HUES64 (cell line): Measurements from ENCODE around the gene TOR1AIP2.
"Not testable (repeated sequence)": the region's sequence is repeated elsewhere in the genome, so short reads cannot be mapped to it uniquely, and the experiment has no call there.

ENCODE experiments used
- H3K27ac ChIP-seq: 2 replicates; pipeline ENCODE4 v1.7.0; 2013; ENCODE audit warnings: low read depth, low read length, inconsistent platforms
- H3K27me3 ChIP-seq: 2 replicates; pipeline ENCODE4 v1.6.1; 2013; ENCODE audit warnings: mild to moderate bottlenecking, low read length; ENCODE audit not compliant: insufficient read depth
- H3K36me3 ChIP-seq: 2 replicates; pipeline ENCODE4 v1.6.1; 2013; ENCODE audit warnings: mild to moderate bottlenecking, low read length; ENCODE audit not compliant: insufficient read depth
- H3K4me1 ChIP-seq: 2 replicates; pipeline ENCODE4 v1.6.1; 2013; ENCODE audit warnings: mild to moderate bottlenecking, low read length, moderate library complexity; ENCODE audit not compliant: insufficient read depth
- H3K4me3 ChIP-seq: 2 replicates; pipeline ENCODE4 v1.5.1; 2013; ENCODE audit warnings: mild to moderate bottlenecking, low read length, moderate library complexity
- H3K9ac ChIP-seq: 2 replicates; pipeline ENCODE4 v1.6.1; 2013; ENCODE audit warnings: mild to moderate bottlenecking, low read depth, low read length
- H3K9me3 ChIP-seq: 2 replicates; pipeline ENCODE4 v1.6.1; 2013; ENCODE audit warnings: low read depth, low read length; ENCODE audit not compliant: insufficient read depth
- WGBS: fragments of 150-250, 120-280 bp; methylation state at CpG from one replicate; pipeline ENCODE4 v1.1.7; 2013; ENCODE audit warnings: missing lambda C conversion rate; 5-methylcytosine and 5-hydroxymethylcytosine counted together

TOR1AIP2 gene

DNA sequence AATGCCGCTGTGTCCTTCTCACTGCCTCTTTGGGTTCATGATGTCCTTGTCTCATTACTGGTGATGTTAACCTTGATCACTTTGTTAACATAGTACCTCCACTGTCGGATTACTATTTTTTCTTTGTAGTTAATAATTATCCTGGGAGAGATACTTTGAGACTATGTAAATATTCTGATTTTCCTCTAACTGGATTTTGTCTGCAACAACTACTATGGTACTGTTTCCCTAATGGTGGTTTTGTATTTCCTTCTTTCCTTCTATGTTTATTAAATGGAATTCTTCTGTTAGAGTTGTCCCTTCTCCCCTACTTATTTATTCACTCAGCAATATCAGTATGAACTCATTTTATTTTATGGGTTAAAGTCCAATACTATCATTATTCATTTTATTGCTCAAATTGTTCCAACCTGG lies 4.2 kb downstream of the TOR1AIP2 start:
- no peaks in the 10 kb centered on the region for H3K27me3 ChIP-seq
- peaks cover 52% of the 10 kb centered on the region for H3K36me3 ChIP-seq
- H3K27ac ChIP-seq: no peak overlapping the region
- 95% methylated on average over 1 of the region's 2 CpGs for WGBS
- no peak overlapping the region for H3K9ac ChIP-seq
- H3K4me3 ChIP-seq: no peak overlapping the region
- H3K9me3 ChIP-seq: no peaks in the 10 kb centered on the region
- no peaks in the 10 kb centered on the region; the same call in 1 of the 2 replicates for H3K4me1 ChIP-seq

DNA sequence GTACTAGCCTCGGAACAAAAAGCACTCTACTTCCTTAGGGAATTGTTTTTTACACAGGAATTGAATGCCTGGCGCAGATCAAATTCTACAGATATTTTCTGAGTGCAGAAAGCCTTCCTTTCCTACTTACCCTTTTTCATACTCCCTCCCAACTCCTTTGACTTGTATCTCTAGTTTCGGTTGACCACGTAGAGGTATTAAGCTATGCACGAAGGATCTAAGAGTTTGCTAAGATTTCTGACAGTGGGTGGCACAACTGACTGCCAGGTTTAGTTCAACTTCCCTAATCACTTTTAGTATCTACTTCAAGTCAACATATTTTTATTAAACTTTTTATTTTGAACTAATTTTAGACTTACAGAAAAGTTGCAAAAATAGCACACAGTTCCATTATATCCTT lies 5.0 kb downstream of the TOR1AIP2 start:
- no peak overlapping the region for H3K9ac ChIP-seq
- H3K27me3 ChIP-seq: no peaks in the 10 kb centered on the region
- no peak overlapping the region for H3K27ac ChIP-seq
- no peak overlapping the region for H3K4me3 ChIP-seq
- peaks cover 59% of the 10 kb centered on the region for H3K36me3 ChIP-seq
- no peaks in the 10 kb centered on the region for H3K9me3 ChIP-seq
- 96% methylated on average over 5 of the region's 5 CpGs for WGBS
- H3K4me1 ChIP-seq: peaks cover 4% of the 10 kb centered on the region; the same call in 1 of the 2 replicates

GRCh38 chr1:179871940-179872339 lies 5.7 kb downstream of the TOR1AIP2 start:
- Histone ChIP-seq H3K9me3 (no peaks in the 10 kb centered on the region), H3K4me1 (peaks cover 4% of the 10 kb centered on the region; the same call in 1 of the 2 replicates), H3K27me3 (no peaks in the 10 kb centered on the region), H3K9ac (no peak overlapping the region), H3K36me3 (peaks cover 65% of the 10 kb centered on the region), H3K27ac (no peak overlapping the region), H3K4me3 (no peak overlapping the region)
- 93% methylated on average over 1 of the region's 1 CpG for WGBS

GRCh38 chr1:179870870-179871269 lies 6.7 kb downstream of the TOR1AIP2 start:
- no peaks in the 10 kb centered on the region for H3K27me3 ChIP-seq
- H3K27ac ChIP-seq: no peak overlapping the region
- WGBS: 100% methylated on average over 1 of the region's 1 CpG
- peaks cover 4% of the 10 kb centered on the region; the same call in 1 of the 2 replicates for H3K4me1 ChIP-seq
- peaks cover 74% of the 10 kb centered on the region for H3K36me3 ChIP-seq
- H3K9me3 ChIP-seq: no peaks in the 10 kb centered on the region
- no peak overlapping the region for H3K9ac ChIP-seq
- H3K4me3 ChIP-seq: no peak overlapping the region

DNA sequence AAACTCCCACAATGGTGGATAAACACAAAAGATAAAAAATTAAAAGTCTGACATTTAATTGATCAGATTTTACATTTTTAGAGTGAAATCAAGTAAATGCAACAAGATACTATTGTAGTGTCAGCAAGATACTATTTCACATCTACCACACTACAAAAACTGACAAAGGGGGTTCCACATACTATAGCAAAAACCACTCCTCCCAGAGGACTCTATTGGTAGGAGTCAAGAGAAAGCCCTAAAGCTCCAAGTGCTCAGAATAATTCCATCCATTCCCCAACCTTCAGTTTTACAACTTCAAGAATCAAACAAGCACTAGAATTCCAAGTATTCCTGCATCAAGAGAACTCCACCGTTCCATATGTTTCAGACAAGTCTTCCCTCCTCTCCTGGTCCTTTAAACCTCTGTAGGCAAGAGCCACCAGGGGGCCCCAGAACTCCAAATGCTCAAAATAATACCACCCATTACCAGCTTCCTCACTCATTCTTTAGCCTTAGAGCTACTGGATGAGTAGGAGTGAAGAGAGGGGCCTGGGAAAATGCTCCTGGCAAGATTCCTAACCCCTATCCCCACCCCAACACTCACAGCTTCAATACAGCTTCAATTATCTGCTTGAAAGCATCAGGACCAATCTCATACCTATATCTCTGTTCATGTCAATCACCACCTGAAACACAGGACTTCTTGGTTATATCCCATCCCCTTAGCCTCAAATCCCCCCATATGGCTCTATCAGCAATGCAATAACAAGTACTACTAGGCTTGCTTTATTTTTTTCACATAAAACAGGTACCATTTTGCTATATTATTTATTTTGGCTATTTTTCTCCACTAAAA lies 9.9 kb downstream of the TOR1AIP2 start:
- no peak overlapping the region for H3K4me3 ChIP-seq
- 71% methylated on average over 1 of the region's 1 CpG for WGBS
- no peaks in the 10 kb centered on the region; the same call in 1 of the 2 replicates for H3K9me3 ChIP-seq
- H3K27me3 ChIP-seq: no peaks in the 10 kb centered on the region
- peaks cover 73% of the 10 kb centered on the region for H3K36me3 ChIP-seq
- H3K27ac ChIP-seq: no peak overlapping the region
- H3K9ac ChIP-seq: no peak overlapping the region
- H3K4me1 ChIP-seq: peaks cover 4% of the 10 kb centered on the region; the same call in 1 of the 2 replicates

GRCh38 chr1:179866616-179867015 lies 11.0 kb downstream of the TOR1AIP2 start:
- Histone ChIP-seq H3K9me3 (no peaks in the 10 kb centered on the region; the same call in 1 of the 2 replicates), H3K4me1 (peaks cover 4% of the 10 kb centered on the region; the same call in 1 of the 2 replicates), H3K36me3 (peaks cover 76% of the 10 kb centered on the region), H3K9ac (no peak overlapping the region), H3K4me3 (no peak overlapping the region), H3K27me3 (no peaks in the 10 kb centered on the region), H3K27ac (no peak overlapping the region)
- 98% methylated on average over 7 of the region's 7 CpGs for WGBS

DNA sequence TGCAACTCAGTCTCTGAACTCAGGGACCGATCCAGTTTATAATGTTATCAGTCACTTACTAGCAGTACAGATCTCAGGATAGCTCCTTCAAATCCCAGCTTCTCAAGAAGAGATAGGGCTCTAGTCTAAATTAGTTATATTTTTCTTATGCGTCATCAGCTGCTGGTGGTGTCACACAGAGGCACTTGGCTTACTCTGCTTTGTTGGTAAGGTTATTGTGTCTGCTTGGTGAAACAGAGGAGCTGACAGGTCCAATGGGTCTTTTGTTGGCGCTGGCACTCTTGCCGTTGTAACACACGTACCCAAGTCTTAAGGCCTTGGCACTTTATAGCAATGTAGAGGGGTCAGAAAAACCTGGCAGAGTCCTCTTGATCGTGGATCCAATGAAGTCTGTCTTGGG lies 12.2 kb downstream of the TOR1AIP2 start:
- Histone ChIP-seq H3K9me3 (no peaks in the 10 kb centered on the region; the same call in 1 of the 2 replicates), H3K36me3 (peaks cover 77% of the 10 kb centered on the region), H3K4me3 (no peak overlapping the region), H3K9ac (no peak overlapping the region), H3K27ac (no peak overlapping the region), H3K27me3 (no peaks in the 10 kb centered on the region), H3K4me1 (peaks cover 4% of the 10 kb centered on the region; the same call in 1 of the 2 replicates)
- WGBS: 94% methylated on average over 6 of the region's 6 CpGs

GRCh38 chr1:179860652-179861051 lies 17.0 kb downstream of the TOR1AIP2 start:
- Histone ChIP-seq H3K36me3 (peaks cover 57% of the 10 kb centered on the region), H3K9me3 (no peaks in the 10 kb centered on the region; the same call in 1 of the 2 replicates), H3K27ac (no peak overlapping the region), H3K4me1 (no peaks in the 10 kb centered on the region), H3K4me3 (no peak overlapping the region), H3K27me3 (no peaks in the 10 kb centered on the region), H3K9ac (no peak overlapping the region)
- WGBS: 96% methylated on average over 2 of the region's 3 CpGs

DNA sequence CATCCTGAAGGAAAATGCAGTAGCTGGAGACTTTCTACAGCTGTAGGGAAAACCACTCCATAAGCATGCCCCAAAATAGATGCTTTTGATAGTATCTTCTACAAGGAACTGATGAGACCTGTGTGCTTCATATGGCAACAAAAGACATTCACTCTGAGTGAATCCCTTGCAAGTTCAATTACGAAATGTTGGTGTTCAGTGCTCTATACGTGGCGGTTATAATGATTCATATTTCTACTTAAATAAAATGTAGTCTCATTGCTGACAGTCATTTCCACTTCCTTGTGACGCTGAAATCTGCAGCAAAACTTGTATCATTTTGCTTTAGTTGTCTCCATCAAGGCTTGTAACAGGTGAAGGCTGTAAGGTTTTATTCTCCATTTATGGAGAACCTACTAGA lies 20.6 kb downstream of the TOR1AIP2 start:
- H3K27ac ChIP-seq: no peak overlapping the region
- WGBS: 96% methylated on average over 3 of the region's 4 CpGs
- H3K36me3 ChIP-seq: peaks cover 36% of the 10 kb centered on the region
- H3K27me3 ChIP-seq: no peaks in the 10 kb centered on the region
- no peaks in the 10 kb centered on the region for H3K9me3 ChIP-seq
- H3K9ac ChIP-seq: no peak overlapping the region
- H3K4me3 ChIP-seq: no peak overlapping the region
- no peaks in the 10 kb centered on the region for H3K4me1 ChIP-seq

DNA sequence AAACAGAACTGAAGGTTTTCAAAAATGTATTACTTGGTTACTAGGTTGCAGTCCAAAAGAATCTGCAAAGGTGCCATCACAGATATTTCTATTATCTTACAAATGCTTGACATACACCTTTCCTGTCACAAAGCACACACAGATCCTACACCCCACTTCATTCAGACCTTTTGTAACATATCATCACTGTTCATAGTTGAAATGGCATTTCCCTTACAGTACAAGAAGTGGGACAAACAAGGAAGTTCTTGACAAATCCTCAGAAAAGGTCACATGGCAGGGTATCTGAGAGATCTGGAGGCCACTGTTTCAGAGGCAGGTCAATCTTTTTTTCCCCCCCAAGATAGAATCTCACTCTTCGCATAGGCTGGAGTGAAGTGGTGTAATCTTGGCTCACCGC lies 21.3 kb downstream of the TOR1AIP2 start:
- WGBS: 96% methylated on average over 2 of the region's 2 CpGs
- Histone ChIP-seq H3K9ac (no peak overlapping the region), H3K36me3 (peaks cover 33% of the 10 kb centered on the region), H3K9me3 (no peaks in the 10 kb centered on the region), H3K4me3 (no peak overlapping the region), H3K4me1 (no peaks in the 10 kb centered on the region), H3K27me3 (no peaks in the 10 kb centered on the region), H3K27ac (no peak overlapping the region)

- not testable (repeated sequence) for H3K4me3 ChIP-seq, H3K9ac ChIP-seq, H3K4me1 ChIP-seq, H3K27ac ChIP-seq, H3K9me3 ChIP-seq, H3K27me3 ChIP-seq
- H3K36me3 ChIP-seq: peaks cover 38% of the 10 kb centered on the region
- 100% methylated on average over 1 of the region's 4 CpGs for WGBS
Observed at GRCh38 chr1:179855831-179856230, 21.8 kb downstream of the TOR1AIP2 start.
